ENCODE data around the gene RBM24. TPM values are rescaled to one million over a fixed set of nuclear protein-coding genes. Genes with fewer than 3 reads are reported as not detected.

Gene RBM24
- total and polyA plus RNA-seq, 2 of the 13 experiments (the other 11 are each of a cell fraction or from before 2014, with no cell fraction given): 1.5 to 14.2 TPM

DNA sequence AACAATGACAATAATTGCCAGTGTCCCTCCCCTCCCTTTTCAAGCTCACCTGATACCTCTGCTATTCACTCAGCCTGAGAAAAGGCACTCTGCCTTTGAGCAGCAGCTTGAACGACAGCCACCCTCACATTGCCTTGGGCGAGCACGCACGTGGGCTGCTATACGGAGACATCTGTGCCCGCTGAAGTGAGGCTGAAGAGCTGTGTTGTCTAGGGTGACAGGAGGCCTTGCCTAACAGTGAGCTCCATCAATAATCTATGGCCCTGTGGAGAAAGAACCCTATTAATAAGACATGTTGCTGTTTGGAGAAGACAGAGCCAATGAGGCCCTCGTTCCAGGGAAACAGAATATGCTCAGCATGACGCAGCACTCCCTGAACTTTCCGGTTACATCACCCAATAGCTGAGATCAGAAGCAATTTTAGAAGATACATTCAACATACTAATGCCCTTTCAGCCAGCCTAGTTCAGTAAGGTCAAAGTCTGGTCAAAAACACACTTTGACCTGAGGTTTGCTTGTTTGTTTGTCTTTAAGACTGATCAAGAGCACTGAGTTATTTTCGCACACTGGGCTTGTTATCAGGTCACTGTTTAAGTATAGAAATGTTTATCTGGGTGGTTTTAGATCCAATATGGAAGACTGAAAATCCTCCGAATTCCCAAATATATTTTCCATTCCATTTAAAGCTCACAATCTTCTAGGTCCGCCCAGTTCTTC, 30.6 kb downstream of the RBM24 start (continued):
- TF ChIP-seq, protein P1, sequence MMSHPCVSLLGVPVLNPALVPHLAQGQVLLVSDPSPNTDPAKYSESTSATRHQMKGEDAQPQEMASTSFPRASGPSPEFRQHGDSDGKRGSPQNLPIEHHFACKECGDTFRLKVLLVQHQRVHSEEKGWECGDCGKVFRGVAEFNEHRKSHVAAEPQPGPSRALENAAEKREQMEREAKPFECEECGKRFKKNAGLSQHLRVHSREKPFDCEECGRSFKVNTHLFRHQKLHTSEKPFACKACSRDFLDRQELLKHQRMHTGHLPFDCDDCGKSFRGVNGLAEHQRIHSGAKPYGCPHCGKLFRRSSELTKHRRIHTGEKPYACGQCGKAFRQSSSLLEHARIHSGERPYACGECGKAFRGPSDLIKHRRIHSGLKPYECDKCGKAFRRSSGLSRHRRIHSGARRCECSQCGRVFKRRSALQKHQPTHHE (CRISPR knock-in tag; IDR thresholded peaks at IDR 0.05; ENCODE audit: borderline replicate concordance): peak; percentile 69; the same call in 1 of the 2 replicates
- peak; percentile 97 for TF ChIP-seq RNF2 (conservative IDR thresholded peaks at IDR 0.05; ENCODE audit: low read depth)
- TF ChIP-seq ZNF781 (CRISPR knock-in tag; IDR thresholded peaks at IDR 0.05; ENCODE audit: borderline replicate concordance, not compliant biosample characterization): peak; percentile 99
- TF ChIP-seq ZNF570 (CRISPR knock-in tag; IDR thresholded peaks at IDR 0.05; ENCODE audit: borderline replicate concordance): no peak
- no peak for TF ChIP-seq FIP1L1 (IDR thresholded peaks at IDR 0.05; ENCODE audit: borderline replicate concordance, insufficient read depth, low read depth, low read length)
- TF ChIP-seq, protein P2, sequence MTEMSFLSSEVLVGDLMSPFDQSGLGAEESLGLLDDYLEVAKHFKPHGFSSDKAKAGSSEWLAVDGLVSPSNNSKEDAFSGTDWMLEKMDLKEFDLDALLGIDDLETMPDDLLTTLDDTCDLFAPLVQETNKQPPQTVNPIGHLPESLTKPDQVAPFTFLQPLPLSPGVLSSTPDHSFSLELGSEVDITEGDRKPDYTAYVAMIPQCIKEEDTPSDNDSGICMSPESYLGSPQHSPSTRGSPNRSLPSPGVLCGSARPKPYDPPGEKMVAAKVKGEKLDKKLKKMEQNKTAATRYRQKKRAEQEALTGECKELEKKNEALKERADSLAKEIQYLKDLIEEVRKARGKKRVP (CRISPR knock-in tag; IDR thresholded peaks at IDR 0.05): peak in 1 of 2 experiments; percentile 99; a peak in 2 of 4 replicates
- TF ChIP-seq, protein P3, sequence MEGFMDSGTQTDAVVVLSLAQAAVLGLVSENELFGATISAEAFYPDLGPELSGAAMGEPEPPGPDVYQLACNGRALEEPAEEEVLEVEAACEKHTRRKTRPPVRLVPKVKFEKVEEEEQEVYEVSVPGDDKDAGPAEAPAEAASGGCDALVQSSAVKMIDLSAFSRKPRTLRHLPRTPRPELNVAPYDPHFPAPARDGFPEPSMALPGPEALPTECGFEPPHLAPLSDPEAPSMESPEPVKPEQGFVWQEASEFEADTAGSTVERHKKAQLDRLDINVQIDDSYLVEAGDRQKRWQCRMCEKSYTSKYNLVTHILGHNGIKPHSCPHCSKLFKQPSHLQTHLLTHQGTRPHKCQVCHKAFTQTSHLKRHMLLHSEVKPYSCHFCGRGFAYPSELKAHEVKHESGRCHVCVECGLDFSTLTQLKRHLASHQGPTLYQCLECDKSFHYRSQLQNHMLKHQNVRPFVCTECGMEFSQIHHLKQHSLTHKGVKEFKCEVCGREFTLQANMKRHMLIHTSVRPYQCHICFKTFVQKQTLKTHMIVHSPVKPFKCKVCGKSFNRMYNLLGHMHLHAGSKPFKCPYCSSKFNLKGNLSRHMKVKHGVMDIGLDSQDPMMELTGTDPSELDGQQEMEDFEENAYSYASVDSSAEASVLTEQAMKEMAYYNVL (CRISPR knock-in tag; IDR thresholded peaks at IDR 0.05; ENCODE audit: borderline replicate concordance): no peak
- TF ChIP-seq ZNF879 (CRISPR knock-in tag; IDR thresholded peaks at IDR 0.05): 0 out of 2 replicates have a peak, but pooled peaks have one; percentile 74
- no peak for TF ChIP-seq RBAK (CRISPR knock-in tag; IDR thresholded peaks at IDR 0.05)
- TF ChIP-seq, protein P4, sequence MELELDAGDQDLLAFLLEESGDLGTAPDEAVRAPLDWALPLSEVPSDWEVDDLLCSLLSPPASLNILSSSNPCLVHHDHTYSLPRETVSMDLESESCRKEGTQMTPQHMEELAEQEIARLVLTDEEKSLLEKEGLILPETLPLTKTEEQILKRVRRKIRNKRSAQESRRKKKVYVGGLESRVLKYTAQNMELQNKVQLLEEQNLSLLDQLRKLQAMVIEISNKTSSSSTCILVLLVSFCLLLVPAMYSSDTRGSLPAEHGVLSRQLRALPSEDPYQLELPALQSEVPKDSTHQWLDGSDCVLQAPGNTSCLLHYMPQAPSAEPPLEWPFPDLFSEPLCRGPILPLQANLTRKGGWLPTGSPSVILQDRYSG (CRISPR knock-in tag; IDR thresholded peaks at IDR 0.05): no peak
- TF ChIP-seq CCAR2 (optimal IDR thresholded peaks at IDR 0.05; ENCODE audit: low read depth, low read length): no peak
- TF ChIP-seq GABPA (IDR thresholded peaks at IDR 0.05; ENCODE audit: low read depth, low read length): no peak
- TF ChIP-seq GABPA (CRISPR knock-in tag; IDR thresholded peaks at IDR 0.05; ENCODE audit: low read depth): peak; percentile 79
- peak; percentile 68; the same call in 1 of the 2 replicates for TF ChIP-seq CBFB (CRISPR knock-in tag; IDR thresholded peaks at IDR 0.05)
- no peak for TF ChIP-seq THYN1 (CRISPR knock-in tag; IDR thresholded peaks at IDR 0.05; ENCODE audit: borderline replicate concordance, low read depth)
- 0 out of 2 replicates have a peak, but pooled peaks have one; percentile 67 for TF ChIP-seq PRMT3 (CRISPR knock-in tag; IDR thresholded peaks at IDR 0.05; ENCODE audit: borderline replicate concordance, low read depth)
- TF ChIP-seq, protein P5, sequence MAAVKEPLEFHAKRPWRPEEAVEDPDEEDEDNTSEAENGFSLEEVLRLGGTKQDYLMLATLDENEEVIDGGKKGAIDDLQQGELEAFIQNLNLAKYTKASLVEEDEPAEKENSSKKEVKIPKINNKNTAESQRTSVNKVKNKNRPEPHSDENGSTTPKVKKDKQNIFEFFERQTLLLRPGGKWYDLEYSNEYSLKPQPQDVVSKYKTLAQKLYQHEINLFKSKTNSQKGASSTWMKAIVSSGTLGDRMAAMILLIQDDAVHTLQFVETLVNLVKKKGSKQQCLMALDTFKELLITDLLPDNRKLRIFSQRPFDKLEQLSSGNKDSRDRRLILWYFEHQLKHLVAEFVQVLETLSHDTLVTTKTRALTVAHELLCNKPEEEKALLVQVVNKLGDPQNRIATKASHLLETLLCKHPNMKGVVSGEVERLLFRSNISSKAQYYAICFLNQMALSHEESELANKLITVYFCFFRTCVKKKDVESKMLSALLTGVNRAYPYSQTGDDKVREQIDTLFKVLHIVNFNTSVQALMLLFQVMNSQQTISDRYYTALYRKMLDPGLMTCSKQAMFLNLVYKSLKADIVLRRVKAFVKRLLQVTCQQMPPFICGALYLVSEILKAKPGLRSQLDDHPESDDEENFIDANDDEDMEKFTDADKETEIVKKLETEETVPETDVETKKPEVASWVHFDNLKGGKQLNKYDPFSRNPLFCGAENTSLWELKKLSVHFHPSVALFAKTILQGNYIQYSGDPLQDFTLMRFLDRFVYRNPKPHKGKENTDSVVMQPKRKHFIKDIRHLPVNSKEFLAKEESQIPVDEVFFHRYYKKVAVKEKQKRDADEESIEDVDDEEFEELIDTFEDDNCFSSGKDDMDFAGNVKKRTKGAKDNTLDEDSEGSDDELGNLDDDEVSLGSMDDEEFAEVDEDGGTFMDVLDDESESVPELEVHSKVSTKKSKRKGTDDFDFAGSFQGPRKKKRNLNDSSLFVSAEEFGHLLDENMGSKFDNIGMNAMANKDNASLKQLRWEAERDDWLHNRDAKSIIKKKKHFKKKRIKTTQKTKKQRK (IDR thresholded peaks at IDR 0.05; ENCODE audit: low read length): no peak
- TF ChIP-seq, protein P6, sequence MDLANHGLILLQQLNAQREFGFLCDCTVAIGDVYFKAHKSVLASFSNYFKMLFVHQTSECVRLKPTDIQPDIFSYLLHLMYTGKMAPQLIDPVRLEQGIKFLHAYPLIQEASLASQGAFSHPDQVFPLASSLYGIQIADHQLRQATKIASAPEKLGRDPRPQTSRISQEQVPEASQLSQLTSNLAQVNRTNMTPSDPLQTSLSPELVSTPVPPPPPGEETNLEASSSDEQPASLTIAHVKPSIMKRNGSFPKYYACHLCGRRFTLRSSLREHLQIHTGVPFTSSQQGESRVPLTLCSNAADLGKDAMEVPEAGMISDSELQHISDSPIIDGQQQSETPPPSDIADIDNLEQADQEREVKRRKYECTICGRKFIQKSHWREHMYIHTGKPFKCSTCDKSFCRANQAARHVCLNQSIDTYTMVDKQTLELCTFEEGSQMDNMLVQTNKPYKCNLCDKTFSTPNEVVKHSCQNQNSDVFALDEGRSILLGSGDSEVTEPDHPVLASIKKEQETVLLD (CRISPR knock-in tag; IDR thresholded peaks at IDR 0.05; ENCODE audit: low read depth): peak; percentile 50; the same call in 1 of the 2 replicates

Measured in HepG2 (cell line).